HUES48 (cell line): Measurements from ENCODE around the gene PHACTR1.

Experiments used
- H3K27ac ChIP-seq: one replicate; pipeline ENCODE4 v1.7.0; 2013; ENCODE audit warnings: low read depth, low read length, inconsistent platforms
- H3K27me3 ChIP-seq: 2 replicates; pipeline ENCODE4 v1.6.1; 2013; ENCODE audit warnings: mild to moderate bottlenecking, low read length; ENCODE audit not compliant: control insufficient read depth, insufficient read depth
- H3K36me3 ChIP-seq: 2 replicates; pipeline ENCODE4 v1.6.1; 2013; ENCODE audit warnings: low read length; ENCODE audit not compliant: control insufficient read depth, insufficient read depth
- H3K4me1 ChIP-seq: 2 replicates; pipeline ENCODE4 v1.6.1; 2013; ENCODE audit warnings: mild to moderate bottlenecking, low read length; ENCODE audit not compliant: control insufficient read depth, insufficient read depth
- H3K4me3 ChIP-seq: 2 replicates; pipeline ENCODE4 v1.5.1; 2013; ENCODE audit warnings: mild to moderate bottlenecking, low read depth, low read length
- H3K9ac ChIP-seq: 2 replicates; pipeline ENCODE4 v1.6.1; 2013; ENCODE audit warnings: mild to moderate bottlenecking, low read depth, low read length, moderate library complexity
- H3K9me3 ChIP-seq: 2 replicates; pipeline ENCODE4 v1.6.1; 2013; ENCODE audit warnings: low read length; ENCODE audit not compliant: control insufficient read depth, insufficient read depth

Gene PHACTR1

DNA sequence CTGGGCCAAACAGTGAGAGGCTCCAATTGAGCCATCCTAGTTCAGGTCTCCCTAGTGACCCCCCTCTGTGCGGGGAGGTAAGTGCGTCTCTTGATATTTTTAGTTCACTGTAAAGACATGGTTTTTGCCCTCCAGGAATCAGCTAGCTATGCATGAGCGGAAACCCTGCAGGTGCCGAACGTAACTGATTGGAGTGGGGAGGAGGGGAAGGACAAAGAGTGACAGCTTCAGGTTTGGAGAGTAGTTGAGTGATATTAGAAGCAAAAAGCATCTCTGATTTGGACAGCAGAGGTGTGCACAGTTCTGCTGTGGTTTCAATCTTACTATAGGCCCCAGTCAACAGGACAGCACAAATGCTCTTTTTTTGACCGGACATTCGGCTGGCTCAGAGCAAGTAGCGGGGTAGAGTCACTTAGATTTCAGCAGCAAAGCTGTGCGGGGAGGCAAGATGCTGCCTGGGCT, 580.0 kb downstream of the PHACTR1 start:
- H3K4me1 ChIP-seq: no peaks in the 10 kb centered on the region
- no peak overlapping the region for H3K9ac ChIP-seq
- H3K36me3 ChIP-seq: peaks cover 58% of the 10 kb centered on the region
- H3K9me3 ChIP-seq: no peaks in the 10 kb centered on the region
- no peak overlapping the region for H3K4me3 ChIP-seq
- H3K27me3 ChIP-seq: no peaks in the 10 kb centered on the region
- no peak overlapping the region for H3K27ac ChIP-seq

DNA sequence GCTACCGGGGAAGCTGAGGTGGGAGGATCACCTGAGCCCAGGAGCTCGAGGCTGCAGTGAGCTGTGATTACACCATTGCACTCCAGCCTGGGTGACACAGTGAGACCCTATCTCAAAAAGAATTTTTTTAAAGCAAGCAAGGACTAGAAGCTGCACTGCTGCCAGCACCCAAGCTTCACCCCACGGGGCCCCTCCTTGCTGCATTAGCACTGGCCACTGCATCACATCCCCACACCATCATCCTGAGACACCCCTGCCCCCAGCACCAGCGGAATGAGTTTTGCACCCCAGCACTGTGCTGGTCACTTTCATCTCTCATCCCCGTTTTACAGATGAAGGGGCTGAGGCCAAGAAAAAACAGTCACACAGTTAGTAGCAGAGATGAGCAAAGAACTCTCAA, 580.8 kb downstream of the PHACTR1 start:
- Histone ChIP-seq H3K27me3 (no peaks in the 10 kb centered on the region), H3K27ac (no peak overlapping the region), H3K36me3 (peaks cover 60% of the 10 kb centered on the region), H3K9me3 (no peaks in the 10 kb centered on the region), H3K4me3 (no peak overlapping the region), H3K9ac (no peak overlapping the region), H3K4me1 (no peaks in the 10 kb centered on the region)

DNA sequence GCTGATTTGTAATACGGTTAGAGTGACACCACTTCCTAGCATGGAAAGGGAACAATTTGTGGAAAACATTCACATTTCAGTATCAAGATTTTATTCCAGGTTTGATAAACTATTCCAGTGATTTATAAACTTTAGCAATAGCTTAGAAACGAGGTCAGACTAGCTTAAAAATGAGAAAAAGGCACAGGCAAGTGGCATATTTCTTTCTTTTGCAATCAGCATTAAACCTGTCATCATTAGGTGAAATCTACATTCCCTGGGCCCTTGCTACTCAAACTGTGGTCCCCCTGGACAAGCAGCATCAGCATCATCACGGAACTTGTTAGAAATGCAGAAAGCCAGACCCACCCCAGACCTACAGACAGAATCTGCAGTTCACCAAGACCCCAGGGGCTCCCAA, 581.9 kb downstream of the PHACTR1 start:
- Histone ChIP-seq H3K36me3 (peaks cover 61% of the 10 kb centered on the region), H3K27ac (no peak overlapping the region), H3K9me3 (no peaks in the 10 kb centered on the region), H3K9ac (no peak overlapping the region), H3K4me3 (no peak overlapping the region), H3K4me1 (no peaks in the 10 kb centered on the region), H3K27me3 (no peaks in the 10 kb centered on the region)

DNA sequence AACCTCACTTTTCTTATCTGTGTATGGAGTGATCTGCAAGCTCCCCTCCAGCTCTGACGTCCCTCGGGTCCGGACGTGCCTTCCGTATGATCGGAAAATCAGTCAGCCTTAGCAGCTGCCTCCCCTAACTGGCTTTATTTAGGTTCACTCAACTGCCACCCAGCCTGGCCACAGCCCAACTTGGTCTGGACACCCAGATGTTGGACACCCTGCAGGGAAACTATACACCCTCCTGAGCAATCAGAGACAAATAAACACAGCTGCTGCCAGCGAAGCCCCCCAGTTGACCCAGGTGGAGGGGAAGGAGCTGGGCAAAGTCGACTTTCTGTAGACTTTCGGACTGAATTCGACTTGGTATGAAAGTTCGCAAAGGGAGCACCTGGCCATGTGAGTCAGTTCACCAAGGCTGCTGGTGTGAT, 582.8 kb downstream of the PHACTR1 start:
- Histone ChIP-seq H3K9ac (no peak overlapping the region), H3K9me3 (no peaks in the 10 kb centered on the region), H3K4me1 (no peaks in the 10 kb centered on the region), H3K27ac (no peak overlapping the region), H3K4me3 (no peak overlapping the region), H3K36me3 (peaks cover 64% of the 10 kb centered on the region), H3K27me3 (no peaks in the 10 kb centered on the region)

GRCh38 chr6:13299918-13300317, 583.4 kb downstream of the PHACTR1 start:
- peaks cover 64% of the 10 kb centered on the region for H3K36me3 ChIP-seq
- no peaks in the 10 kb centered on the region for H3K4me1 ChIP-seq
- no peaks in the 10 kb centered on the region for H3K27me3 ChIP-seq
- H3K9ac ChIP-seq: no peak overlapping the region
- H3K27ac ChIP-seq: no peak overlapping the region
- H3K9me3 ChIP-seq: no peaks in the 10 kb centered on the region
- H3K4me3 ChIP-seq: no peak overlapping the region

DNA sequence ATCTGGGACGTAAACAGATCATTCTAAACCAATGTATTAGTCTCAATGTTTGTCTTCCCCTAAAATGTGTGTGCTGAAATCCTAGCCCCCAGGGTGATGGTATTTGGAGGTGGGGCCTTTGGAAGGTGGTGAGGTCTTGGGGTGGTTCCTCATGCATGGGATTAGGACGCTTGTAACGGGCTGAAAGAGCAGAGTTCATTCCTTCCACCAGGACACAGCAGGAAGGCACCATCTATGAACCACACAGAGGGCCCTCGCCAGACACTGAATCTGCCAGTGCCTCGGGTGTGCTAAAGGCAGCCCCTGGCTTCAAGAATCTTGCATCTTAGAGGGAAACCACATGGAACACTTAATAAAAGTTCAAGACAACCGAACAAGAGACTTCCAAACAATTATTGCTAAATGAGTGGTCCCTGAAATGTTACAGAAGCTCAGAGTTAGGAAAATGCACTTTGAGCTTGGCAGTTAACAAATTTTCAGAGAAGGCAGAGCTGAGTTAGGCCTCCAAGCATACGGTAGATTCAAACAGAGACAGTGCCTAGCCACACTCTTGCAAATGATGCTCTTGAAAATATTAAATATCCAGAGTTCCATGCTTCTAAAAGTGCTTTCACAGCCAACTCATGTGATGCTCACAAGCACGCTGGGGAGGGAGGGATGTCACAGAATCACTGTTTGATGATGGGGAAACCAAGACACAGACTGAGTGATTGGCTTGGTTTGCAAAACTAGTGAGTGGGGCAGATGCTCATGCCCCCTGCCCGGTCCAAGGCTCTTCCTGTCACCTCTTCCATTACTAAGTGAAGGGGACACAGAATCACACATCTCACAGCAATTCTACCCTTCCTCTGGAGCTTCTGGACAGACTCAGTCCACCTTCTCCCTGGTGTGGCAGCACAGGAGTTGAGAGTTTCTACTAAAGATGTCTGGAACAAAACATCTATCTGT, 584.4 kb downstream of the PHACTR1 start:
- no peaks in the 10 kb centered on the region for H3K4me1 ChIP-seq
- no peak overlapping the region for H3K9ac ChIP-seq
- H3K36me3 ChIP-seq: peaks cover 65% of the 10 kb centered on the region

GRCh38 chr6:13302291-13302690, 585.7 kb downstream of the PHACTR1 start:
- H3K4me3 ChIP-seq: no peak overlapping the region
- no peak overlapping the region for H3K9ac ChIP-seq
- no peaks in the 10 kb centered on the region for H3K9me3 ChIP-seq
- no peak overlapping the region for H3K27ac ChIP-seq
- no peaks in the 10 kb centered on the region for H3K27me3 ChIP-seq
- no peaks in the 10 kb centered on the region for H3K4me1 ChIP-seq
- peaks cover 78% of the 10 kb centered on the region for H3K36me3 ChIP-seq

More for the DNA sequence above, 584.4 kb downstream of the PHACTR1 start:
- Histone ChIP-seq H3K27ac (no peak overlapping the region), H3K4me3 (no peak overlapping the region), H3K9me3 (no peaks in the 10 kb centered on the region), H3K27me3 (no peaks in the 10 kb centered on the region)

- Histone ChIP-seq H3K9me3 (no peaks in the 10 kb centered on the region), H3K4me1 (no peaks in the 10 kb centered on the region), H3K36me3 (peaks cover 81% of the 10 kb centered on the region), H3K9ac (no peak overlapping the region), H3K27ac (no peak overlapping the region), H3K4me3 (no peak overlapping the region), H3K27me3 (no peaks in the 10 kb centered on the region)
Measured at GRCh38 chr6:13302751-13303667, 586.4 kb downstream of the PHACTR1 start.

GRCh38 chr6:13303668-13304017, 587.1 kb downstream of the PHACTR1 start:
- no peaks in the 10 kb centered on the region for H3K4me1 ChIP-seq
- no peak overlapping the region for H3K4me3 ChIP-seq
- no peak overlapping the region for H3K27ac ChIP-seq
- no peak overlapping the region for H3K9ac ChIP-seq
- no peaks in the 10 kb centered on the region for H3K27me3 ChIP-seq
- H3K9me3 ChIP-seq: no peaks in the 10 kb centered on the region
- peaks cover 87% of the 10 kb centered on the region for H3K36me3 ChIP-seq

- Histone ChIP-seq H3K36me3 (peaks cover 92% of the 10 kb centered on the region), H3K9ac (no peak overlapping the region), H3K4me3 (no peak overlapping the region), H3K27me3 (no peaks in the 10 kb centered on the region), H3K27ac (no peak overlapping the region), H3K9me3 (no peaks in the 10 kb centered on the region), H3K4me1 (no peaks in the 10 kb centered on the region)
Measured at GRCh38 chr6:13304101-13304500, 587.5 kb downstream of the PHACTR1 start.
